PC-9 (cell line): ENCODE results near the gene HCFC2. TPM values are rescaled to one million over a fixed set of nuclear protein-coding genes. Genes with fewer than 3 reads are reported as not detected.
A peak's percentile ranks its signal among the peaks of the same experiment; 100 is the strongest.

Experiments used
- BruUV-seq: library from RNA; stranded (reverse); fragments of 400-500 nt; replicated peaks from 2 replicates; lab custom pipeline; 2021; lab: Mats Ljungman, UMichigan
- CTCF ChIA-PET: fragments of 300-600 bp; sonication (Branson Sonifier 250); formaldehyde crosslinking; loops from one replicate; lab custom pipeline; 2022; ENCODE audit warnings: antibody characterized with exemption; lab: Charles Lee
- POLR2A ChIA-PET: fragments of 300-600 bp; sonication (Branson Sonifier 250); formaldehyde crosslinking; loops from one replicate; lab custom pipeline; 2022; ENCODE audit warnings: antibody characterized with exemption; ENCODE audit not compliant: unreplicated experiment; lab: Charles Lee
- DNase-seq, 2 experiments: peaks; one replicate each; pipeline versions ENCODE4 v3.0.0 to v3.0.0-alpha.2; 2015 to 2022; ENCODE audit warnings: mixed read lengths in 1 of 2
- H2AFZ ChIP-seq: fragments of 200-600 bp; sonication (generic); 2 replicates; pipeline ENCODE4 v1.8.1; 2017; ENCODE audit warnings: antibody characterized with exemption
- H3F3A ChIP-seq: fragments of 200-600 bp; sonication (generic); 2 replicates; pipeline ENCODE4 v1.8.1; 2017; ENCODE audit warnings: antibody characterized with exemption, mild to moderate bottlenecking, low read depth; ENCODE audit not compliant: insufficient read depth
- H3K27ac ChIP-seq: fragments of 200-600 bp; sonication (generic); 2 replicates; pipeline ENCODE4 v1.6.1; 2016; ENCODE audit warnings: mixed run types
- H3K27me3 ChIP-seq: fragments of 200-600 bp; sonication (generic); 2 replicates; pipeline ENCODE4 v1.6.1; 2016; ENCODE audit warnings: low read depth, mixed run types; ENCODE audit not compliant: insufficient read depth
- H3K36me3 ChIP-seq: fragments of 200-600 bp; sonication (generic); 2 replicates; pipeline ENCODE4 v1.6.1; 2016; ENCODE audit warnings: low read depth, mixed run types
- H3K4me1 ChIP-seq: fragments of 200-600 bp; sonication (generic); replicated peaks from 2 replicates; pipeline ENCODE4 v1.6.1; 2016; ENCODE audit warnings: mixed run types; ENCODE audit not compliant: insufficient read depth
- H3K4me2 ChIP-seq: fragments of 200-600 bp; sonication (generic); 2 replicates; pipeline ENCODE4 v1.6.1; 2017; ENCODE audit warnings: mixed run types
- H3K4me3 ChIP-seq: fragments of 200-600 bp; sonication (generic); 2 replicates; pipeline ENCODE4 v1.6.1; 2016; ENCODE audit warnings: mixed run types
- H3K79me2 ChIP-seq: fragments of 200-600 bp; sonication (generic); 2 replicates; pipeline ENCODE4 v1.6.1; 2017; ENCODE audit warnings: low read depth, mixed run types
- H3K9me2 ChIP-seq: fragments of 200-600 bp; sonication (generic); 2 replicates; pipeline ENCODE4 v1.8.1; 2017; ENCODE audit warnings: mild to moderate bottlenecking; ENCODE audit not compliant: insufficient read depth
- H3K9me3 ChIP-seq: fragments of 200-600 bp; sonication (generic); 2 replicates; pipeline ENCODE4 v1.8.1; 2016; ENCODE audit warnings: low read depth; ENCODE audit not compliant: insufficient read depth
- H4K20me1 ChIP-seq: fragments of 200-600 bp; sonication (generic); 2 replicates; pipeline ENCODE4 v1.8.1; 2017; ENCODE audit not compliant: insufficient read depth
- EZH2 ChIP-seq: fragments of 200-600 bp; sonication (generic); IDR thresholded peaks from 2 replicates; pipeline ENCODE4 v1.8.0; 2017; ENCODE audit warnings: antibody characterized with exemption, low read depth
- intact Hi-C: fragments of 100-400 bp; cut with micrococcal nuclease; formaldehyde crosslinking; loops from one replicate; pipeline ENCODE4 v1.10.0; 2022; ENCODE audit not compliant: unreplicated experiment
- total RNA-seq: library from RNA; stranded (reverse); gene quantifications from 2 replicates; pipeline ENCODE4 v1.2.3, GENCODE V29; 2021
- TF ChIP-seq, protein P1 (sequence below): fragments of 200-600 bp; sonication (generic); conservative IDR thresholded peaks from 2 replicates; pipeline ENCODE4 v1.6.1; 2017; ENCODE audit warnings: mixed run types, antibody characterized with exemption, mild to moderate bottlenecking, moderate library complexity

The HCFC2 gene
- total RNA-seq, 1 experiment from 2014 or later, result 2.4 TPM

DNA sequence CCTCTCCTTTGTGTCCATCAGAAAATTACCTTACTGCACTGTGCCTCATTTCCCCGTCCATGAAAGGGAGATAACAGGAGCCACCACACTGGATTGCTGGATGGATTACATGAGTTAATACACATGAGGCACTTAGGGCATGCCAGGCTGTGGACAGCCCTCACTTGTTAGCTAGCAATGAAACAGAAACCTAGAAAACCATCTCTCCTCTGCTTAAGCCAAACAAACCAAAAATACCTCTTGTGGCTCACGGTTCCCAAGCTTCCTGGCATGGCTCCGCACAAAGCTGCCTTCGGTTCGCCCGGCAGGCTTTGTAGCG is 660 bp upstream of the HCFC2 start:
- POLR2A ChIA-PET, result no interaction called here
- intact Hi-C loops, result no loop called here
- no TSS peak for BruUV-seq

DNA sequence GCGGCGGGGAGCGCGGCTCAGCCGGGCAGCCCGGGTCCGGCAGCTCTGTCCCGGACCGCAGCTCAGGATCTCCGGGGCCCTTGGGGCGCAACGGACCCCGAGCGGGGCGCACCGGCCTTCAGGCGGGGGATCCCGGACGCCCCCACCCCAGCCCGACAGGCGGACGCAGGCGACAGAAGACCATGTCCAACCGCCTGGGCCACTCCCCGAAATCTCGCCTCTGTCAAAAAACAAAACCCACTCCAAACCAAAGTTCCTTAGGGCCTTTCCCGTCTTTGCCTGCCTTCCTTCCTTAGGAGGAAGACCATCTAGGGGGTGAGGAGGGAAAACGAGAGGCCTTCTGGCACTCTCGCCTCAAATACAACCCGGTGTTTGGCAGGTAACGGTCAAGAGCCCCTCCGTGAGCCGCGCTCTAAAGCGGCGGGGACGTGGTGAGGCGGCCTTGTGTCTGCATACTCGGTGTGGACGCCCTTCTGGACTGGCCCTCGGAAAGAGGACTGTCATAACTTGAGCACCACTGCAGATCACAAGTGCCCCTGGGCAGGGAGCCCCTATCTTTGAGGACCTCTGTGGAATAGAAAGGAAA is 604 bp downstream of the HCFC2 start:
- DNase-seq, result no peak
- ChIA-PET CTCF (no interaction called here), POLR2A (interaction anchor here (0.6 kb wide), 1 partner anchor 523 kb away, joined by 3 read pairs; no protein-coding TSS in a partner anchor)

More for the DNA sequence above, 660 bp upstream of the HCFC2 start:
- Histone ChIP-seq H3K9me3 (no peaks in the 10 kb centered on the region), H2AFZ (peak overlapping the region; percentile 95), H3K36me3 (no peaks in the 10 kb centered on the region), H3K9me2 (no peaks in the 10 kb centered on the region), H3K4me1 (peaks cover 18% of the 10 kb centered on the region), H3K4me2 (peak overlapping the region; percentile 99), H3K79me2 (no peaks in the 10 kb centered on the region), H4K20me1 (no peaks in the 10 kb centered on the region), H3F3A (peaks cover 11% of the 10 kb centered on the region; the same call in 1 of the 2 replicates), H3K27ac (no peak overlapping the region), H3K4me3 (peak overlapping the region; percentile 67), H3K27me3 (no peaks in the 10 kb centered on the region)
- TF ChIP-seq, protein P1, sequence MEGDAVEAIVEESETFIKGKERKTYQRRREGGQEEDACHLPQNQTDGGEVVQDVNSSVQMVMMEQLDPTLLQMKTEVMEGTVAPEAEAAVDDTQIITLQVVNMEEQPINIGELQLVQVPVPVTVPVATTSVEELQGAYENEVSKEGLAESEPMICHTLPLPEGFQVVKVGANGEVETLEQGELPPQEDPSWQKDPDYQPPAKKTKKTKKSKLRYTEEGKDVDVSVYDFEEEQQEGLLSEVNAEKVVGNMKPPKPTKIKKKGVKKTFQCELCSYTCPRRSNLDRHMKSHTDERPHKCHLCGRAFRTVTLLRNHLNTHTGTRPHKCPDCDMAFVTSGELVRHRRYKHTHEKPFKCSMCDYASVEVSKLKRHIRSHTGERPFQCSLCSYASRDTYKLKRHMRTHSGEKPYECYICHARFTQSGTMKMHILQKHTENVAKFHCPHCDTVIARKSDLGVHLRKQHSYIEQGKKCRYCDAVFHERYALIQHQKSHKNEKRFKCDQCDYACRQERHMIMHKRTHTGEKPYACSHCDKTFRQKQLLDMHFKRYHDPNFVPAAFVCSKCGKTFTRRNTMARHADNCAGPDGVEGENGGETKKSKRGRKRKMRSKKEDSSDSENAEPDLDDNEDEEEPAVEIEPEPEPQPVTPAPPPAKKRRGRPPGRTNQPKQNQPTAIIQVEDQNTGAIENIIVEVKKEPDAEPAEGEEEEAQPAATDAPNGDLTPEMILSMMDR, result no peak
- TF ChIP-seq EZH2, result no peak
- CTCF ChIA-PET, result interaction anchor here (0.6 kb wide), 1 partner anchor 1322 kb away, joined by 3 read pairs; no protein-coding TSS in a partner anchor
- DNase-seq, result peak in 1 of 2 experiments; percentile 34

DNA sequence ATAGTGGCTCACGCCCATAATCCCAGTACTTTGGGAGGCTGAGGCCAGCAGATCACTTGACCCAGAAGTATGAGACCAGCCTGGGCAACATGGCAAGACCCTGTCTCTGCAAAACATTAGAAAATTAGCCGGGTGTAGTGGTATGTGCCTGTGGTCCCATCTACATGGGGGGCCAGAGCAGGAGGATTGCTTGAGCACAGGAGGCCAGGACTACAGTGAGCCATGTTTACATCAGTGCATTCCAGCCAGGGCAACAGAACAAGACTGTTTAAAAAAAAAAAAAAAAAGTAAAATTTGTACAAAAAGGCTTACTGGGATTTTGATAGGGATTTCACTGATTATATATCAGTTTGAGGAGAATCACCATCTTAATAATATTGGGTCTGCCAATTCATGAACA is 7.8 kb downstream of the HCFC2 start:
- H3K27ac ChIP-seq, result no peak overlapping the region
- ChIA-PET CTCF (no interaction called here), POLR2A (no interaction called here)
- H4K20me1 ChIP-seq, result no peaks in the 10 kb centered on the region
- H3K4me1 ChIP-seq, result no peaks in the 10 kb centered on the region
- H3K36me3 ChIP-seq, result no peaks in the 10 kb centered on the region
- BruUV-seq, result no TSS peak
- H3K79me2 ChIP-seq, result no peaks in the 10 kb centered on the region
- no peaks in the 10 kb centered on the region for H3K9me2 ChIP-seq
- H3K4me2 ChIP-seq, result no peak overlapping the region
- no peak overlapping the region for H3K4me3 ChIP-seq
- H2AFZ ChIP-seq, result no peak overlapping the region
- intact Hi-C loops, result no loop called here
- H3F3A ChIP-seq, result 0 out of 2 replicates have a peak, but pooled peaks cover 6% of the 10 kb centered on the region
- DNase-seq, result no peak
- no peaks in the 10 kb centered on the region for H3K27me3 ChIP-seq
- no peaks in the 10 kb centered on the region for H3K9me3 ChIP-seq
- TF ChIP-seq, protein P1, result no peak
- TF ChIP-seq EZH2, result no peak

More for the DNA sequence above, 604 bp downstream of the HCFC2 start:
- intact Hi-C loops, result no loop called here
- H3K4me1 ChIP-seq, result peaks cover 12% of the 10 kb centered on the region
- H3K4me2 ChIP-seq, result peak overlapping the region; percentile 99
- H3K27ac ChIP-seq, result no peak overlapping the region
- peak overlapping the region; percentile 95 for H2AFZ ChIP-seq
- TF ChIP-seq, protein P1, result no peak
- TF ChIP-seq EZH2, result no peak
- H4K20me1 ChIP-seq, result no peaks in the 10 kb centered on the region
- no peaks in the 10 kb centered on the region for H3K9me2 ChIP-seq
- peaks cover 11% of the 10 kb centered on the region; the same call in 1 of the 2 replicates for H3F3A ChIP-seq
- no peaks in the 10 kb centered on the region for H3K79me2 ChIP-seq
- BruUV-seq, result no TSS peak
- H3K9me3 ChIP-seq, result no peaks in the 10 kb centered on the region
- no peaks in the 10 kb centered on the region for H3K36me3 ChIP-seq
- peak overlapping the region; percentile 67 for H3K4me3 ChIP-seq
- no peaks in the 10 kb centered on the region for H3K27me3 ChIP-seq
